ENCODE data around the gene FBXO11. TPM values are rescaled to one million over a fixed set of nuclear protein-coding genes. Genes with fewer than 3 reads are reported as not detected.
"Not testable (repeated sequence)": the region's sequence is repeated elsewhere in the genome, so short reads cannot be mapped to it uniquely, and the experiment has no call there.

The FBXO11 gene
- total RNA-seq, 1 donor from 2014 or later: 58.7 TPM

GRCh38 chr2:47903781-47904490 lies 2.4 kb downstream of the FBXO11 start:
- no peaks in the 10 kb centered on the region for H3K9me3 Mint-ChIP-seq (ENCODE audit: low read depth)

GRCh38 chr2:47901892-47902291 lies 4.4 kb downstream of the FBXO11 start:
- not testable (repeated sequence) for H3K27ac Mint-ChIP-seq (ENCODE audit: unreplicated experiment); H3K9me3 Mint-ChIP-seq (ENCODE audit: low read depth); DNase-seq (ENCODE audit: low spot score); H3K27me3 Mint-ChIP-seq (ENCODE audit: low read depth); H3K36me3 Mint-ChIP-seq (ENCODE audit: low read depth); H3K4me3 Mint-ChIP-seq (ENCODE audit: unreplicated experiment)
- H3K4me1 Mint-ChIP-seq (ENCODE audit: low read depth): peaks cover 51% of the 10 kb centered on the region

More at GRCh38 chr2:47903781-47904490, 2.4 kb downstream of the FBXO11 start:
- no peak for TF ChIP-seq CTCF (IDR thresholded peaks at IDR 0.05)
- Mint-ChIP-seq H3K36me3 (ENCODE audit: low read depth) (no peaks in the 10 kb centered on the region), H3K4me3 (ENCODE audit: unreplicated experiment) (peak overlapping the region; percentile 93), H3K27me3 (ENCODE audit: low read depth) (no peaks in the 10 kb centered on the region), H3K27ac (ENCODE audit: unreplicated experiment) (peak overlapping the region; percentile 98), H3K4me1 (ENCODE audit: low read depth) (peaks cover 44% of the 10 kb centered on the region)
- no peak for DNase-seq (ENCODE audit: low spot score)

GRCh38 chr2:47900857-47901256 lies 5.4 kb downstream of the FBXO11 start:
- Mint-ChIP-seq H3K4me3 (ENCODE audit: unreplicated experiment) (no peak overlapping the region), H3K9me3 (ENCODE audit: low read depth) (no peaks in the 10 kb centered on the region), H3K4me1 (ENCODE audit: low read depth) (peaks cover 61% of the 10 kb centered on the region), H3K36me3 (ENCODE audit: low read depth) (peaks cover 2% of the 10 kb centered on the region), H3K27ac (ENCODE audit: unreplicated experiment) (no peak overlapping the region), H3K27me3 (ENCODE audit: low read depth) (no peaks in the 10 kb centered on the region)
- DNase-seq (ENCODE audit: low spot score): no peak
- TF ChIP-seq CTCF (IDR thresholded peaks at IDR 0.05): no peak

- peaks cover 64% of the 10 kb centered on the region for H3K4me1 Mint-ChIP-seq (ENCODE audit: low read depth)
- peaks cover 2% of the 10 kb centered on the region for H3K36me3 Mint-ChIP-seq (ENCODE audit: low read depth)
Observed at GRCh38 chr2:47899915-47900816, 6.1 kb downstream of the FBXO11 start.

More at GRCh38 chr2:47899915-47900816, 6.1 kb downstream of the FBXO11 start:
- H3K9me3 Mint-ChIP-seq (ENCODE audit: low read depth): no peaks in the 10 kb centered on the region
- DNase-seq (ENCODE audit: low spot score): no peak
- H3K27me3 Mint-ChIP-seq (ENCODE audit: low read depth): no peaks in the 10 kb centered on the region
- H3K4me3 Mint-ChIP-seq (ENCODE audit: unreplicated experiment): no peak overlapping the region
- TF ChIP-seq CTCF (IDR thresholded peaks at IDR 0.05): no peak
- H3K27ac Mint-ChIP-seq (ENCODE audit: unreplicated experiment): peak overlapping the region; percentile 38

Measured in chondrocyte (in vitro differentiated cells).